Bronchial epithelial cell (primary cell): Measurements from ENCODE around the gene LILRB1. TPM values are rescaled to one million over a fixed set of nuclear protein-coding genes. Genes with fewer than 3 reads are reported as not detected.
A peak's percentile ranks its signal among the peaks of the same experiment; 100 is the strongest.
"Not testable (repeated sequence)": the region's sequence is repeated elsewhere in the genome, so short reads cannot be mapped to it uniquely, and the experiment has no call there.

Experiments
- DNase-seq: peaks from one replicate; pipeline ENCODE4 v3.0.0-alpha.2; 2010; ENCODE audit warnings: low read depth
- FAIRE-seq: peaks from 2 replicates; lab custom pipeline; 2011; peaks lifted over from hg19 to GRCh38; lab: Jason Lieb, UNC
- H3K27me3 ChIP-seq: 2 replicates; pipeline ENCODE4 v1.5.1; 2011; ENCODE audit warnings: low read length; ENCODE audit not compliant: control insufficient read depth, insufficient read depth
- H3K36me3 ChIP-seq: 2 replicates; pipeline ENCODE4 v1.5.1; 2011; ENCODE audit warnings: low read length; ENCODE audit not compliant: control insufficient read depth, insufficient read depth
- H3K4me3 ChIP-seq: 2 replicates; pipeline ENCODE4 v1.5.1; 2011; ENCODE audit warnings: mild to moderate bottlenecking, low read depth, low read length, control low read depth
- CTCF ChIP-seq: IDR thresholded peaks from 2 replicates; pipeline ENCODE4 v1.5.1; 2011; ENCODE audit warnings: mild to moderate bottlenecking, moderate library complexity, low read length, control low read depth, inconsistent platforms; ENCODE audit not compliant: insufficient read depth, severe bottlenecking
- total RNA-seq: library from RNA; depleted of rRNA; stranded (reverse); fragments of >200 nt; gene quantifications from 2 replicates; pipeline ENCODE4 v1.2.1, GENCODE V29; 2014

LILRB1 gene
- not detected in 2 replicates for total RNA-seq

- DNase-seq, FAIRE-seq, H3K4me3 ChIP-seq, H3K36me3 ChIP-seq, H3K27me3 ChIP-seq: not testable (repeated sequence)
These were observed at the start of gene LILRB1 for GRCh38 chr19:54630262-54630661. Gene LILRB1, plus strand, starts transcription at chr19:54630484. Its CDS starts 590 bp downstream, at chr19:54631074.

GRCh38 chr19:54586397-54586796, 43.9 kb upstream of the LILRB1 start:
- no peaks in the 10 kb centered on the region for H3K36me3 ChIP-seq
- no peak overlapping the region for H3K4me3 ChIP-seq
- DNase-seq (no peak), FAIRE-seq (no peak)
- H3K27me3 ChIP-seq, result no peaks in the 10 kb centered on the region
- TF ChIP-seq CTCF, result no peak

DNA sequence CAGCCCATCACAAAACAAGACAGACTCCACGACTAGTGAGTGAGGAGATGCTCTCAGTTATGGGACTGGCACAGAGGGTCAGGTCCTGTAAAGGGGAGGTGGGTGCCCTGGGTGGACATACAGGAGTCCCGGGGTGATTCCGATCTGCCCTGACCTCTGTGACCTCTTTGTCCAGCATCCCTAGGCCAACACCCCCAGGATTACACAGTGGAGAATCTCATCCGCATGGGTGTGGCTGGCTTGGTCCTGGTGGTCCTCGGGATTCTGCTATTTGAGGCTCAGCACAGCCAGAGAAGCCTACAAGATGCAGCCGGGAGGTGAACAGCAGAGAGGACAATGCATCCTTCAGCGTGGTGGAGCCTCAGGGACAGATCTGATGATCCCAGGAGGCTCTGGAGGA, 43.3 kb upstream of the LILRB1 start:
- Histone ChIP-seq H3K27me3 (no peaks in the 10 kb centered on the region), H3K36me3 (no peaks in the 10 kb centered on the region), H3K4me3 (no peak overlapping the region)
- no peak for TF ChIP-seq CTCF
- FAIRE-seq (peak; percentile 7), DNase-seq (no peak)

DNA sequence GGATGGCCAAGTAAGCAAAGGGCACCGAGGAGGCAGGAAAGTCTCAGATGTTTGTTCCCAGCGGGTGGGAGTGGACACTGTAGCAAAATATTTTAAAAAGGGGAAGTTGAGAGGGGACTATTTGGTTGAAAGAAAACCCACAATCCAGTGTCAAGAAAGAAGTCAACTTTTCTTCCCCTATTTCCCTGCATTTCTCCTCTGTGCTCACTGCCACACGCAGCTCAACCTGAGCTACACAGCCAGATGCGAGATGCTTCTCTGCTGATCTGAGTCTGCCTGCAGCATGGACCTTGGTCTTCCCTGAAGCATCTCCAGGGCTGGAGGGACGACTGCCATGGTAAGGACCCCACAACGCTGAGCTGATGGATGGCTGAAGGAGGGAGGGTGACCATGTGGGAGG, 36.8 kb upstream of the LILRB1 start, which contains the start of gene LILRA1:
Gene LILRA1, plus strand, starts transcription at position 188 of the 400 bp plus-strand sequence. CDS start 613 bp downstream, outside the sequence.
- H3K27me3 ChIP-seq, H3K4me3 ChIP-seq, H3K36me3 ChIP-seq, DNase-seq: not testable (repeated sequence)
- peak; percentile 79 for FAIRE-seq

DNA sequence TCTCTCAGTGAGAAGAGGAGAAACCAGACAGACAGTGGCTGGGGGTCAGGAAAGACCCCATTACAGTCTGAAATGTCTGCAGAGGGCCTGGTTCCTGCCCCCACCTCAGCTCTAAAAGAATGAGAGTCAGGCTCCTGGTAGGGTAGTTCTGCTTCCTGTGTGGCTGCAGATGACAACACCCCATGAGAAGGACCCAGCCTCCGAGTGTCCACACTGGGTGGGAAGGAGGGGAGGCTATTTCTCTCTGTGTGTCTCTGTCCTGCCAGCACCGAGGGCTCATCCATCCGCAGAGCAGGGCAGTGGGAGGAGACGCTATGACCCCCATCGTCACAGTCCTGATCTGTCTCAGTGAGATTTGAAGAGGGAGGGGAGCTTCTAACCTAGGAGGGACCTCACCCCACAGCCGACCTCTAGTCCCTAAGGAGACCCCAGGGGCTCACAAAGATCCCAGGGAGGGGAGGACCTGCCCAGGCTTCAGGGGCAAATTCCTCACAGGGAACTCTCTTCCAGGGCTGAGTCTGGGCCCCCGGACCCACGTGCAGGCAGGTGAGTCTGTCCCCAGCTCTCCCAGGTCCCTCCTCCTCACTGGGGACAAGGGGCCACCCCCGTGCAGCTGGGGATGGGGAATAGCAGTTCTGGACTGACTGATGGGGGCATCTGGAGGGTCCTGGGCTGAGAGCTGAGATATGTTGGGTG, 36.2 kb upstream of the LILRB1 start:
- FAIRE-seq, H3K27me3 ChIP-seq, H3K36me3 ChIP-seq, DNase-seq, H3K4me3 ChIP-seq: not testable (repeated sequence)

DNA sequence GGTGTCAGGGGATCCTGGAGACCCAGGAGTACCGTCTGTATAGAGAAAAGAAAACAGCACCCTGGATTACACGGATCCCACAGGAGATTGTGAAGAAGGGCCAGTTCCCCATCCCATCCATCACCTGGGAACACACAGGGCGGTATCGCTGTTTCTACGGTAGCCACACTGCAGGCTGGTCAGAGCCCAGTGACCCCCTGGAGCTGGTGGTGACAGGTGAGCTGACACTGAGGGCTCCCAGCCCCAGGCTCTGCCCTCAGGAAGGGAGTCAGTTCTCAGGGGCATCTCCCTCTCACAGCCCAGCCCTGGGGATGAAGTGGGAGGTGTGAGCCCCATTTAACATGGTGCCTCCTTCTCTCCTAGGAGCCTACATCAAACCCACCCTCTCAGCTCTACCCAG, 35.5 kb upstream of the LILRB1 start:
- Histone ChIP-seq H3K27me3 (no peaks in the 10 kb centered on the region), H3K4me3 (no peak overlapping the region), H3K36me3 (no peaks in the 10 kb centered on the region)
- no peak for DNase-seq
- TF ChIP-seq CTCF, result no peak
- no peak for FAIRE-seq

DNA sequence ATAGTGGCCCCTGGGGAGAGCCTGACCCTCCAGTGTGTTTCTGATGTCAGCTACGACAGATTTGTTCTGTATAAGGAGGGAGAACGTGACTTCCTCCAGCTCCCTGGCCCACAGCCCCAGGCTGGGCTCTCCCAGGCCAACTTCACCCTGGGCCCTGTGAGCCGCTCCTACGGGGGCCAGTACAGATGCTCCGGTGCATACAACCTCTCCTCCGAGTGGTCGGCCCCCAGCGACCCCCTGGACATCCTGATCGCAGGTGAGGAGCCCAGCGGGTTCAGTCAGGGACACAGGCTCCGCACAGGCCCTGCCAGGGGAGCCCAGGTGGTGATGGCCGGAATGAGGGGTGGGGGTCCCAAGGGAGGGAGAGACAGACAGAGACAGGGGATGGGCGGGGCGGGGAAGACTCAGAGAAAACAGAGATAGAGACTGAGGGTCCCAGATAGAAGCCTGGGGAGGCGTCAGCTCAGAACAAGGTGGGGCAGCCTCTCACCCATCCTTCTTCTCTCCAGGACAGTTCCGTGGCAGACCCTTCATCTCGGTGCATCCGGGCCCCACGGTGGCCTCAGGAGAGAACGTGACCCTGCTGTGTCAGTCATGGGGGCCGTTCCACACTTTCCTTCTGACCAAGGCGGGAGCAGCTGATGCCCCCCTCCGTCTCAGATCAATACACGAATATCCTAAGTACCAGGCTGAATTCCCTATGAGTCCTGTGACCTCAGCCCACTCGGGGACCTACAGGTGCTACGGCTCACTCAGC, 34.4 kb upstream of the LILRB1 start:
- not testable (repeated sequence) for FAIRE-seq, DNase-seq, H3K27me3 ChIP-seq, H3K36me3 ChIP-seq, H3K4me3 ChIP-seq
